ENCODE results near the gene UNC5CL.

UNC5CL gene, protein sequence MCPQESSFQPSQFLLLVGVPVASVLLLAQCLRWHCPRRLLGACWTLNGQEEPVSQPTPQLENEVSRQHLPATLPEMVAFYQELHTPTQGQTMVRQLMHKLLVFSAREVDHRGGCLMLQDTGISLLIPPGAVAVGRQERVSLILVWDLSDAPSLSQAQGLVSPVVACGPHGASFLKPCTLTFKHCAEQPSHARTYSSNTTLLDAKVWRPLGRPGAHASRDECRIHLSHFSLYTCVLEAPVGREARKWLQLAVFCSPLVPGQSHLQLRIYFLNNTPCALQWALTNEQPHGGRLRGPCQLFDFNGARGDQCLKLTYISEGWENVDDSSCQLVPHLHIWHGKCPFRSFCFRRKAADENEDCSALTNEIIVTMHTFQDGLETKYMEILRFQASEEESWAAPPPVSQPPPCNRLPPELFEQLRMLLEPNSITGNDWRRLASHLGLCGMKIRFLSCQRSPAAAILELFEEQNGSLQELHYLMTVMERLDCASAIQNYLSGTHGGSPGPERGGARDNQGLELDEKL

DNA sequence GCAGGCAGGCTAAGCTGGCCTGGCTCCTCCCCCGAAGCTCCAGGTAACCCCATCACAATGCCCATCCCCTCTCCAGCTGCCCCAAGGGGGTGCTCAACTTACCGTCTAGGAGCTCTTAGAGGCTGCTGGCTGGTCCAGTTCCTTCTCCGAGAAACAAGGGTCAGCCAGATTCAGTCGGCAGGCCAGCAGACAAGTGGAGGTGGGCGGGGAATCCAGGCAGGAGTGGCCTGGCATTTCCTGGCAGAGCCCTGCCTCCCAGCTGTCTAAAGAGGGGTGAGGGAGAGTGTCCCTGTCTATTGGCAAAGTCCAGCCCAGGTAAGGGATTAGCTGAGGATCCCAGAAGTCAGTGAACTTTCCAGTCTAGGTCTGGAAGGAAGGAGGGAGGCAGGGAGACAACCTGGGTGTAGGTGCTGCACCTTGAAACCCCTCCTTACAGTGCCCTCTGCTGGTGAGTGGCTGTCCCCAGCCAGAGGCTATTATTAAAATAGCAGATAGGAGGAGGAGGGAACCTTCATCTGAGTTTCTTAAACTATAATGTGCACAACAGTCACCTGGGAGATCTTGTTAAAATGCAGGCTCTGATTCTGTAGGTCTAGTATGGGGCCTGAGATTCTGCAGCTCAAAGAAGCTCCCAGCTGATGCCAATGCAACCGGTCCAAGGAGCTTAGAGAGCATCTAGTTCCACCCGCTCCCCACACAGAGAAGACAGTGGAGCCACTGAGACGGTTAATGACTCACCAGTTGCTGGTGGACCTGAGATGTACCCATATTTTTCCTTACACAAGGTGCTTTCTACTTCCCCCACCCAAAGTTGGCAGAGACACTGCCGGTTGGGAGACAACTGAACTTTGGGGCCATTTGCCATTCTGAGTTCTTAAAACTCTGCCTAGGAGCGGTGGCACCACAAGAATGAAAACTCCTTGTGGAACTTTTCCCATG lies at the start of gene UNC5CL:
Gene UNC5CL, minus strand, starts transcription at position 162 of the 939 bp plus-strand sequence. CDS start 4,147 bp downstream, outside the sequence.
- Histone ChIP-seq H3K9ac (no peak within 1 kb of the TSS), H3K27ac (no peak within 1 kb of the TSS), H2AFZ (peak within 1 kb of the TSS; percentile 71), H3K4me2 (ENCODE audit: low read length) (no peak within 1 kb of the TSS), H3K36me3 (ENCODE audit: control insufficient read depth, insufficient read depth, low read length) (no peaks in the 10 kb centered on the region), H3K4me3 (ENCODE audit: low read depth, low read length) (no peak within 1 kb of the TSS), H3K9me3 (ENCODE audit: control insufficient read depth, low read length) (no peaks in the 10 kb centered on the region), H3K4me1 (no peaks in the 10 kb centered on the region), H3K27me3 (ENCODE audit: control insufficient read depth, insufficient read depth, low read length) (no peaks in the 10 kb centered on the region), H3K79me2 (no peaks in the 10 kb centered on the region)
- TF ChIP-seq, protein P1, sequence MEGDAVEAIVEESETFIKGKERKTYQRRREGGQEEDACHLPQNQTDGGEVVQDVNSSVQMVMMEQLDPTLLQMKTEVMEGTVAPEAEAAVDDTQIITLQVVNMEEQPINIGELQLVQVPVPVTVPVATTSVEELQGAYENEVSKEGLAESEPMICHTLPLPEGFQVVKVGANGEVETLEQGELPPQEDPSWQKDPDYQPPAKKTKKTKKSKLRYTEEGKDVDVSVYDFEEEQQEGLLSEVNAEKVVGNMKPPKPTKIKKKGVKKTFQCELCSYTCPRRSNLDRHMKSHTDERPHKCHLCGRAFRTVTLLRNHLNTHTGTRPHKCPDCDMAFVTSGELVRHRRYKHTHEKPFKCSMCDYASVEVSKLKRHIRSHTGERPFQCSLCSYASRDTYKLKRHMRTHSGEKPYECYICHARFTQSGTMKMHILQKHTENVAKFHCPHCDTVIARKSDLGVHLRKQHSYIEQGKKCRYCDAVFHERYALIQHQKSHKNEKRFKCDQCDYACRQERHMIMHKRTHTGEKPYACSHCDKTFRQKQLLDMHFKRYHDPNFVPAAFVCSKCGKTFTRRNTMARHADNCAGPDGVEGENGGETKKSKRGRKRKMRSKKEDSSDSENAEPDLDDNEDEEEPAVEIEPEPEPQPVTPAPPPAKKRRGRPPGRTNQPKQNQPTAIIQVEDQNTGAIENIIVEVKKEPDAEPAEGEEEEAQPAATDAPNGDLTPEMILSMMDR (IDR thresholded peaks at IDR 0.05), result peak; percentile 82

DNA sequence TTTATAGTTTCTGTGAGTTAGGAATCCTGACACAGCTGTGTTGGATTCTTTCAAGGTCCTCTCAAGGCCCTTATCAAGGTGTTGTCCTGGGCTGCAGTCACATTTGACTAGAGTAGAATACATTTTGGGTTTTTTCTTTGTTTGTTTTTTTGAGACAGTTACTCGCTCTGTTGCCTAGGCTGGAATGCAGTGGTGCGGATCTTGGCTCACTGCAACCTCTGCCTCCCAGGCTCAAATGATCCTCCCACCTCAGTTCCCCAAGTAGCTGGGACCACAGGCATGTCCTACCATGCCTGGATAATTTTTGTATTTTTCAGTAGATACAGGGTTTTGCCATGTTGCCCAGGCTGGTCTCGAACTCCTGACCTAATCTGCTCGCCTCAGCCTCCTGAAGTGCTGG lies 49.4 kb upstream of the UNC5CL start:
- no peaks in the 10 kb centered on the region for H3K36me3 ChIP-seq (ENCODE audit: control insufficient read depth, insufficient read depth, low read length)
- H3K27ac ChIP-seq, result no peak overlapping the region
- H3K9ac ChIP-seq, result no peak overlapping the region
- TF ChIP-seq, protein P1 (IDR thresholded peaks at IDR 0.05), result no peak
- H3K4me2 ChIP-seq (ENCODE audit: low read length), result no peak overlapping the region
- H3K4me1 ChIP-seq, result no peaks in the 10 kb centered on the region
- H3K79me2 ChIP-seq, result no peaks in the 10 kb centered on the region
- H3K9me3 ChIP-seq (ENCODE audit: control insufficient read depth, low read length), result no peaks in the 10 kb centered on the region
- H3K27me3 ChIP-seq (ENCODE audit: control insufficient read depth, insufficient read depth, low read length), result no peaks in the 10 kb centered on the region
- H2AFZ ChIP-seq, result no peak overlapping the region
- no peak overlapping the region for H3K4me3 ChIP-seq (ENCODE audit: low read depth, low read length)

DNA sequence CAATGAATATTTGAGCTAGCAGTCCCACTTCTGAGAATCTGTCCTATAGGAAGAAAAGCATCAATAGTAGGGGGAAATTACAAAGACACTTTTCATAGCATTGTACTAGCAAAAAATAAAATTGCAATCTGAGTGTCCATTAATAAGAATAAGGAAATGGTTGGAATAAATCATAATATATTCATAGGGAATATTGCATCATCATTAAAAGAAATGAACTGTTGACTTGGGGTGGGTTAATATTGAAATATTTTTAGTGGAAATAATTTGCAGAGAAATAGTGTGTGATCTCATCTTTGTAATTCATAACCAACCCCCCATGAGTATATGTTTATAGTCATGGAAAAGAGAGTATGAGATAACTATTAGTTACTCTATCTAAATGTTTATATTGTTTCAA lies 46.2 kb upstream of the UNC5CL start:
- Histone ChIP-seq H3K9ac (no peak overlapping the region), H3K9me3 (ENCODE audit: control insufficient read depth, low read length) (no peaks in the 10 kb centered on the region), H3K36me3 (ENCODE audit: control insufficient read depth, insufficient read depth, low read length) (no peaks in the 10 kb centered on the region), H3K4me3 (ENCODE audit: low read depth, low read length) (no peak overlapping the region), H2AFZ (no peak overlapping the region), H3K4me2 (ENCODE audit: low read length) (no peak overlapping the region), H3K27me3 (ENCODE audit: control insufficient read depth, insufficient read depth, low read length) (no peaks in the 10 kb centered on the region), H3K4me1 (no peaks in the 10 kb centered on the region), H3K27ac (no peak overlapping the region), H3K79me2 (no peaks in the 10 kb centered on the region)
- TF ChIP-seq, protein P1 (IDR thresholded peaks at IDR 0.05), result no peak

DNA sequence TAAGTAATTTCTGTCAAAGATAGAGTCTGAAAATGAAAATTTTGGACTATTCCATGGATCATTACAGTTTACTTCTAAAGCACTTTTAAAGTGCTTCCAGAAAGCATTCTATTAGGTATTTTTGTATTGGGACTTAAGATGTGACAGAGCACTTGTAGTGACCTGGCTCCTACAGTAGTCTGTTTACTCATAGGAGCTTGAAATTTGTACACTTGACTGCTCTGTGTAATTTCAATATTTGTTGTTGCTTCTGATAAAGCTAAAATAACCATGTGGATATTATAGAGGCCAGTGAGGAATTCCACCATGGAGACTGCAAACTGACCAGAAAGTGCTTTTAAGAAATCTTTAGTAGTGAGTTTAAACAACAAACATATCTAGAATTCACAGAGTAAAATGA lies 44.1 kb upstream of the UNC5CL start:
- Histone ChIP-seq H3K9ac (no peak overlapping the region), H3K4me1 (no peaks in the 10 kb centered on the region), H2AFZ (no peak overlapping the region), H3K4me3 (ENCODE audit: low read depth, low read length) (no peak overlapping the region), H3K27ac (no peak overlapping the region), H3K79me2 (no peaks in the 10 kb centered on the region), H3K27me3 (ENCODE audit: control insufficient read depth, insufficient read depth, low read length) (no peaks in the 10 kb centered on the region), H3K4me2 (ENCODE audit: low read length) (no peak overlapping the region), H3K36me3 (ENCODE audit: control insufficient read depth, insufficient read depth, low read length) (no peaks in the 10 kb centered on the region), H3K9me3 (ENCODE audit: control insufficient read depth, low read length) (no peaks in the 10 kb centered on the region)
- TF ChIP-seq, protein P1 (IDR thresholded peaks at IDR 0.05), result no peak

Data from parathyroid adenoma (tissue), 2 donors.